Activated B cell treated with CpG ODN at 0.5 μM for 24 hours (primary cell): ENCODE data around the gene OASL. TPM values are rescaled to one million over a fixed set of nuclear protein-coding genes. Genes with fewer than 3 reads are reported as not detected.
"Not testable (repeated sequence)": the region's sequence is repeated elsewhere in the genome, so short reads cannot be mapped to it uniquely, and the experiment has no call there.

ENCODE experiments used
- ATAC-seq: fragments of 200-7000 bp; cut with Tn5 transposase; one replicate; pipeline ENCODE4 v1.10.0; 2021; ENCODE audit warnings: low read depth, mild to moderate bottlenecking, moderate library complexity
- CTCF ChIA-PET: fragments of 350-600 bp; sonication (Branson Sonifier 250); formaldehyde crosslinking; loops from one replicate; lab custom pipeline; 2021; ENCODE audit warnings: antibody characterized with exemption; lab: Charles Lee
- POLR2A ChIA-PET: fragments of 350-600 bp; sonication (Branson Sonifier 250); formaldehyde crosslinking; loops from one replicate; lab custom pipeline; 2021; ENCODE audit warnings: antibody characterized with exemption; lab: Charles Lee
- DNase-seq: peaks from one replicate; pipeline ENCODE4 v3.0.0; 2022
- H3K27ac Mint-ChIP-seq: one replicate; pipeline ENCODE4 v1.8.0; 2020; ENCODE audit warnings: mixed read lengths
- H3K27me3 Mint-ChIP-seq: one replicate; pipeline ENCODE4 v1.8.0; 2021; ENCODE audit warnings: mixed read lengths
- H3K36me3 Mint-ChIP-seq: one replicate; pipeline ENCODE4 v1.8.0; 2021; ENCODE audit warnings: low read depth, mixed read lengths
- H3K4me1 Mint-ChIP-seq: one replicate; pipeline ENCODE4 v1.8.0; 2021; ENCODE audit warnings: mixed read lengths
- H3K4me3 Mint-ChIP-seq: one replicate; pipeline ENCODE4 v1.8.0; 2020; ENCODE audit warnings: mild to moderate bottlenecking, mixed read lengths
- H3K9me3 Mint-ChIP-seq: one replicate; pipeline ENCODE4 v1.8.0; 2020; ENCODE audit warnings: mixed read lengths
- CTCF ChIP-seq: fragments of 200-600 bp; IDR thresholded peaks from one replicate; pipeline ENCODE4 v1.8.0; 2022; ENCODE audit warnings: antibody characterized with exemption, mild to moderate bottlenecking
- intact Hi-C: fragments of 100-400 bp; cut with micrococcal nuclease; formaldehyde crosslinking; loops from one replicate; pipeline ENCODE4 v1.15.1; 2024
- total RNA-seq: library from RNA; stranded (reverse); gene quantifications from 2 replicates; pipeline ENCODE4 v1.2.3, GENCODE V29; 2022

Gene OASL
- total RNA-seq, 1 donor from 2014 or later = 1.4 TPM

GRCh38 chr12:121057794-121058193 lies 18.7 kb upstream of the OASL start:
- Mint-ChIP-seq H3K36me3 (no peaks in the 10 kb centered on the region), H3K9me3 (no peaks in the 10 kb centered on the region), H3K27ac (no peak overlapping the region), H3K27me3 (no peaks in the 10 kb centered on the region), H3K4me1 (peaks cover 11% of the 10 kb centered on the region), H3K4me3 (no peak overlapping the region)
- ATAC-seq (no peak), DNase-seq (no peak)
- ChIA-PET POLR2A (no interaction called here), CTCF (no interaction called here)
- no peak for TF ChIP-seq CTCF
- intact Hi-C loops = no loop called here

- H3K27me3 Mint-ChIP-seq = peaks cover 6% of the 10 kb centered on the region
- H3K4me1 Mint-ChIP-seq = no peaks in the 10 kb centered on the region
- intact Hi-C loops = no loop called here
- H3K4me3 Mint-ChIP-seq = no peak overlapping the region
- ChIA-PET POLR2A (interaction anchor here (0.6 kb wide), 1 partner anchor 1454 kb away, joined by 4 read pairs; no protein-coding TSS in a partner anchor), CTCF (no interaction called here)
- no peaks in the 10 kb centered on the region for H3K36me3 Mint-ChIP-seq
- no peak overlapping the region for H3K27ac Mint-ChIP-seq
- TF ChIP-seq CTCF = no peak
- no peak for ATAC-seq
- no peaks in the 10 kb centered on the region for H3K9me3 Mint-ChIP-seq
- DNase-seq = no peak
Observed at GRCh38 chr12:121053706-121054105, 14.7 kb upstream of the OASL start.

GRCh38 chr12:121050725-121051124 lies 11.7 kb upstream of the OASL start:
- Mint-ChIP-seq H3K9me3 (no peaks in the 10 kb centered on the region), H3K27ac (no peak overlapping the region), H3K4me1 (no peaks in the 10 kb centered on the region), H3K4me3 (no peak overlapping the region), H3K36me3 (no peaks in the 10 kb centered on the region), H3K27me3 (peaks cover 6% of the 10 kb centered on the region)
- DNase-seq = no peak
- ATAC-seq = no peak
- ChIA-PET CTCF (interaction anchor here (1.3 kb wide), 1 partner anchor 9 kb away, joined by 4 read pairs; no protein-coding TSS in a partner anchor), POLR2A (interaction anchor here (0.6 kb wide), 1 partner anchor 354 kb away, joined by 5 read pairs; no protein-coding TSS in a partner anchor)
- intact Hi-C loops = no loop called here
- no peak for TF ChIP-seq CTCF

- Mint-ChIP-seq H3K27ac (no peak overlapping the region), H3K9me3 (no peaks in the 10 kb centered on the region), H3K27me3 (peaks cover 9% of the 10 kb centered on the region), H3K36me3 (no peaks in the 10 kb centered on the region), H3K4me1 (no peaks in the 10 kb centered on the region), H3K4me3 (no peak overlapping the region)
- intact Hi-C loops = no loop called here
- ATAC-seq = no peak
- CTCF ChIA-PET = interaction anchor here (1.1 kb wide), 1 partner anchor 13 kb away, joined by 3 read pairs; no protein-coding TSS in a partner anchor
- no peak for DNase-seq
- POLR2A ChIA-PET = no interaction called here
- no peak for TF ChIP-seq CTCF
Observed at GRCh38 chr12:121048442-121048841, 9.4 kb upstream of the OASL start.

- intact Hi-C loops, H3K9me3 Mint-ChIP-seq, POLR2A ChIA-PET, H3K27ac Mint-ChIP-seq, H3K4me1 Mint-ChIP-seq, CTCF ChIA-PET, H3K4me3 Mint-ChIP-seq, DNase-seq, ATAC-seq, H3K36me3 Mint-ChIP-seq: not testable (repeated sequence)
- peaks cover 16% of the 10 kb centered on the region for H3K27me3 Mint-ChIP-seq
Observed at GRCh38 chr12:121047400-121047799, 8.4 kb upstream of the OASL start.

- POLR2A ChIA-PET = no interaction called here
Observed at GRCh38 chr12:121043067-121043466, 4.0 kb upstream of the OASL start.

More at GRCh38 chr12:121043067-121043466, 4.0 kb upstream of the OASL start:
- Mint-ChIP-seq H3K9me3 (no peaks in the 10 kb centered on the region), H3K27ac (no peak overlapping the region), H3K4me3 (no peak overlapping the region), H3K36me3 (no peaks in the 10 kb centered on the region), H3K27me3 (peaks cover 27% of the 10 kb centered on the region), H3K4me1 (peaks cover 12% of the 10 kb centered on the region)
- CTCF ChIA-PET = no interaction called here
- no peak for TF ChIP-seq CTCF
- DNase-seq (no peak), ATAC-seq (no peak)
- intact Hi-C loops = no loop called here
